ENCODE results near the gene GLCE.

GLCE gene

DNA sequence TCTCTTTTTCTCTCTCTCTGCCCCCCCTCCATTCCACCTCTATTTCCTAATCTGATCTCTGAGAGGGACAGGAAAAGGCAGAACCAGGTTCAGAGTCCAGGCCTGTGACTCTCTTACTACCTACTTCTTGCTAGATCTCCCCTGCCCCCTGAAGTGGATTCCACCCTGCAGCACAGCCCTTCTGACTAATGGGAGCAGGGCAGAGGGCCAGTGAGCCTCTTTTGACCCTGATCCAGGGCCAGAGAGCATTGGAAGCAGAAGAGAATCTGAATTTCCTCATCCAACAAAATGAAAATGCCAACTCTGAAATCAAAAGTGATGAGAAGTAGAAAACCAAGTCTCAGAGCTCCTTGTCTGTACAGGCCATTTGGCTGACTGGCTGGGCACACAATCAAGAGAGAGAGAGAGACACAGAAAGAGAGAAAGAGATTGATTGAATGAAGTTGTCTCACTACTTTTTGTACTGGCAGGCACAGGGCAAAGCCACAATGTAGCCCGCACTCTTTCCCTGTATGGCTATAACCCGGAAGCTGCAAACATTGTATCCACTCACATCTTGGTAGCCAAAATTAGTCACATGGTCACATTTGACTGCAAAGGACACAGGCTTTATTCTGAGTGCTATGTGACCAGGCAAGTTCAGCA is 31.6 kb upstream of the GLCE start:
- TF ChIP-seq, protein P1, sequence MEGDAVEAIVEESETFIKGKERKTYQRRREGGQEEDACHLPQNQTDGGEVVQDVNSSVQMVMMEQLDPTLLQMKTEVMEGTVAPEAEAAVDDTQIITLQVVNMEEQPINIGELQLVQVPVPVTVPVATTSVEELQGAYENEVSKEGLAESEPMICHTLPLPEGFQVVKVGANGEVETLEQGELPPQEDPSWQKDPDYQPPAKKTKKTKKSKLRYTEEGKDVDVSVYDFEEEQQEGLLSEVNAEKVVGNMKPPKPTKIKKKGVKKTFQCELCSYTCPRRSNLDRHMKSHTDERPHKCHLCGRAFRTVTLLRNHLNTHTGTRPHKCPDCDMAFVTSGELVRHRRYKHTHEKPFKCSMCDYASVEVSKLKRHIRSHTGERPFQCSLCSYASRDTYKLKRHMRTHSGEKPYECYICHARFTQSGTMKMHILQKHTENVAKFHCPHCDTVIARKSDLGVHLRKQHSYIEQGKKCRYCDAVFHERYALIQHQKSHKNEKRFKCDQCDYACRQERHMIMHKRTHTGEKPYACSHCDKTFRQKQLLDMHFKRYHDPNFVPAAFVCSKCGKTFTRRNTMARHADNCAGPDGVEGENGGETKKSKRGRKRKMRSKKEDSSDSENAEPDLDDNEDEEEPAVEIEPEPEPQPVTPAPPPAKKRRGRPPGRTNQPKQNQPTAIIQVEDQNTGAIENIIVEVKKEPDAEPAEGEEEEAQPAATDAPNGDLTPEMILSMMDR (IDR thresholded peaks at IDR 0.05; ENCODE audit: borderline replicate concordance, insufficient read depth, low read depth, low read length): no peak

DNA sequence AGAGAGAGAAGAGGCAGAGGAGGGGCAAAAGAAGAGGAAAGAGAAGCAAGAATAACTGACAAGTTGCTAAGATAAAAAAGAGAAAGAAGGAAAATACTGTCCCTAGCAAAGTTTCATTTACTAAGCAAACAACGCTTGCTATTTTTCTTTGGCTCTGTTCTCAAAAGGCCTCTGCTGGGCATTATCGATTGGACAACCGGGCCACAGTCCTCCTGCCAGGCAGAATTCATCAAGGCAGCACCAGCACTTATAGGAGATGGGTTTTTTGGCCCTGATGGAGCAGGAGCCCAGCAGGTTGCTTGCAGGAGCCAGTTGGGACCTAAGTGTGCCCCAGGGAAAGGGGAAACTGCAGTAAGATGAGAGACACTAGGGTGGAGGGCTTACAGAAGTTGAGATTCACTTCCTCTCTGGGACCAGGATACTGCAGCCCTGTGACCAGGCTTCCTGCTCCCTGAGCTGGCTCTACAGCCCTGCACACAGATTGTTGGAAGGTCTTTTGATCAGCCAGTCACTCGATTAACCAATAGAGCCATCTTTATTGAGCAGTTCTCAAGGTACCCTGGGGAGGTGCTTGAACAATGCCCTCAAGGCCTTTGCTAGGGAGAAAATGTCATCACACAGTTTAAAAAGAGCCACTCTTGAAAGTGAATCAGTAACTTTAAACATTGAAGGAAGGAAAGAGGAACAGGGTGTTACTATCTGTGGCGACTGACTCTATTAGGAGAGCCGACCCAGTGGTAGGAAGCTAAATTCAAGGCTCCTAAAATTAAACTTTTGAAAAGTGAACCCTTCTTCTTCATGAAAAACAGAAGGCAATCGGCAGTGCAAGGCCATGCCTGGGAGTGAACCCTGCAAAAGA is 28.8 kb upstream of the GLCE start:
- H3K4me3 ChIP-seq (ENCODE audit: low read depth, low read length): no peak overlapping the region
- TF ChIP-seq, protein P1 (IDR thresholded peaks at IDR 0.05; ENCODE audit: borderline replicate concordance, insufficient read depth, low read depth, low read length): no peak

More for the DNA sequence above, 31.6 kb upstream of the GLCE start:
- H3K4me3 ChIP-seq (ENCODE audit: low read depth, low read length): no peak overlapping the region

DNA sequence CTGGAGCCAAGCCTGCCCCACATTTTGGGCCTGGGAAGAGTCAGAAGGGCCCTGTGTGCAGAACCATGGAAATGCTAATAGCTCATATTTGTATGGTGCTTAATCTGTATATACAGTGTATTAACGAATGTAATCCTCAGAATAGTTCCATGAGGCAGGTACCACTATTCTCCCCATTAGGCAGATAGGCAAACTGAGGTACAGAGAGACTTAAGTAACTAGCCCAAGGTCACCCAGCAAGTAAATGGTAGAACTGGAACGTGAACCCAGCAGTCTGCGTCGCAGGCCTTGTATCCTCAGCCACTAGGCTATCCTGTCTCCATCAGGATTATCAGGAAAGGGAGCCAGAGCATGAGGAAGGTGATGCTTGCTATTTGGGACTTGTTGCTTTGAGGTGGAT is 28.0 kb upstream of the GLCE start:
- no peak overlapping the region for H3K4me3 ChIP-seq (ENCODE audit: low read depth, low read length)
- TF ChIP-seq, protein P1 (IDR thresholded peaks at IDR 0.05; ENCODE audit: borderline replicate concordance, insufficient read depth, low read depth, low read length): no peak

DNA sequence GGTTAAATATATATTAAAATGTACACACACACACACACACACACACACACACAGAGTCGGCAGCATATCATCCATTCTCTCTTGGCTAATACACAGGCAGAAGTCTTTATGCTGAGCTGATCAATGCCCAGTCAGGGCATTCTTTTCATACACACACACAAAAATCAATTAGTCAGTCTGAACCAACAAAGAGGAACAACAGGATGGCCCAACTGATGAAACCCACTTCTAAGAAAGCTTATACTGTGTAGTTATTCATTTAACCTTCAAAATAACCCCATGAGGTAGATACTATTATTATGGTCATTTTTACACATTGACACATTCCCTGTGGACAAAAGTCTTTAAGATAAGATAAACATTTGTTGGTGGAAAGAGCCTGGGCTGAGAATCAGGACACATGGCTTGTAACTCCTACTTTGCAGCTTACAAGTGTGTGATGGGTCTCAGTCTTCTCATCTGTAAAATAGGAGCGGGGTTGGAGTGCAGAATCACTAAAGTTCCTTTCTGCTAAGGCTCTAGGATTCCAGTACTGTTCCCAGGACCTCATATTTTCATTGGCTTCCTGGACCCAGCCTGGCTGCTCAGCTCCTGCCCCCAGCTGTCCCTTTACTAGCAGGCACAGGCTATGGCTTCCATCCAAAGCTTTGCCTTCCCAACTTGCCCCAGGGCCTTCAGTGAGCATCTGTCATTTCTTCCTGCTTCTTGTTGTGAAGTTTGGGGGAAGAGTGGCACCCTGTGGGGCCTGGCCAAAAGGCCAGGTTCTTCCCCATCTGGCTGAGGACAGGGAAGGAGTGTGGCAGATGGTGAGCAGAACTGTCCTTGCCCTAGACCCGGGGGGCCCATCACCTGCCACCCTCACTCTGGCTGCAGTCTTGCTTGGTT is 27.2 kb upstream of the GLCE start:
- TF ChIP-seq, protein P1 (IDR thresholded peaks at IDR 0.05; ENCODE audit: borderline replicate concordance, insufficient read depth, low read depth, low read length): no peak
- H3K4me3 ChIP-seq (ENCODE audit: low read depth, low read length): no peak overlapping the region

DNA sequence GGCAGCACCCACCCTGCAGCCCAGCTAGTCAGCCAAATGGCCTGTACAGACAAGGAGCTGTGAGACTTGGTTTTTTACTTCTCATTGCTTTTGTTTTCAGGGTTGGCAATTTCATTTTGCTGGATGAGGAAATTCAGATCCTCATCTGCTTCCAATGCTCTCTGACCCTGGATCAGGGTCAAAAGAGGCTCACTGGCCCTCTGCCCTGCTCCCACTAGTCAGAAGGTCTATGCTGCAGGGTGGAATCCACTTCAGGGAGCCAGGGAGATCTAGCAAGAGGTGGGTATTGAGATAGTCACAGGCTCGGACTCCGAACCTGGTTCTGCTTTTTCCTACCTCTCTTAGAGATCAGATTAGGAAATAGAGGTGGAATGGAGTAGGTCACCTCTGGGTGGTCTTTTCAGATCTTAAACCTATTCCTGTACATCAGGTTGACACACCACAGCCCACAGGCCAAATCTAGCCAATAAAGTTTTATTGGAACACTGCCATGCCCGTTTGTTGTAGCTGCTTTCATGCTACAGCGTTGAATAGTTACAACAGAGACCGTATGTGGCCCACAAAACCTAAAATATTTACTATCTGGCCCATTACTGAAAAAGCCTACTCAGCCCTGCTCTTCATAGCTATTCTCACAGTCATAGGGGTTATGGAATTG is 26.4 kb upstream of the GLCE start:
- H3K4me3 ChIP-seq (ENCODE audit: low read depth, low read length): no peak overlapping the region
- TF ChIP-seq, protein P1 (IDR thresholded peaks at IDR 0.05; ENCODE audit: borderline replicate concordance, insufficient read depth, low read depth, low read length): no peak

DNA sequence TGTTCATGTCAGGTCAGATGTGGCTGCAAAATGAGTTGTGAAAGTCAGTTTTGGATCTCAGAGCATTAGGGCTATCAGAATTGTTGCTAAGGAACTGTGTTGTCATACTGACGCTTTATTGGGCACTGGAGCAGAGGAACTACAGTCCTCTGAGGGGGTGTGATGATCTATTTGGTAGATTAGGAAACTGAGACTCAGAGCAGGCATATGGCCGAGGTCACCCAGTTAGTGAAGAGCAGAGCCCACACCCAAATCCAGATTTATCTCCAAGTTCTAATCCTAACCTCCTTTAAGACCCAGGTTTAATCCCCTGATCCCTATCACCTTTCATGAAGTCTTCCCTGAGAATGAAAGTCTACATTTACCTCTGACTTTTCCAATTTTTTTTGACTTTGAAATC is 25.6 kb upstream of the GLCE start:
- TF ChIP-seq, protein P1 (IDR thresholded peaks at IDR 0.05; ENCODE audit: borderline replicate concordance, insufficient read depth, low read depth, low read length): no peak
- H3K4me3 ChIP-seq (ENCODE audit: low read depth, low read length): no peak overlapping the region
